ENCODE measurements around the gene C4BPB. TPM values are rescaled to one million over a fixed set of nuclear protein-coding genes. Genes with fewer than 3 reads are reported as not detected.

C4BPB gene
- total RNA-seq, 2 donors from 2014 or later = not detected

DNA sequence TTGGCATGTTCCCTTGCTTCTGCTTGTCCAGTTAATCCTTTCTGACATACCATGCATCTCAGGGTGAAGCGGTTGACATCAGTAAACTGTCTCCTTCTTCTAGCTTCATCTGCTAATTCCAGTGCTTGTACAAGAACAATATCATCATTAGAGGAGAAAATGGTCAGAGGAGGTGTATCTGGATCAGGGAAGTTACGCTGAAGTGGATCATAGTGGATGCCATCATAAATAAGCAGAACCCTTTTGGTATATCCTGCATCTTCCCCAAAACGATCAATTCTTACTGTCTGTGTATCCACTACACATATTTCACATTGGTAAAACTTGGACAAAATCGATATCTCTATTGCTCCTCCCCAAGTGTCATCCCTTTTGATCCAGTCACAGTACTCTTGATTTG is 39.6 kb upstream of the C4BPB start:
- Mint-ChIP-seq H3K9me3 (no peaks in the 10 kb centered on the region), H3K27ac (no peak overlapping the region), H3K4me1 (peaks cover 29% of the 10 kb centered on the region), H3K36me3 (ENCODE audit: low read depth) (peaks cover 10% of the 10 kb centered on the region), H3K4me3 (peak overlapping the region; percentile 99), H3K27me3 (ENCODE audit: insufficient read depth) (peaks cover 2% of the 10 kb centered on the region)
- H3K9ac ChIP-seq (ENCODE audit: extremely low read depth, low read length, poor library complexity, severe bottlenecking) = no peak overlapping the region
- H3K9me3 ChIP-seq (ENCODE audit: control insufficient read depth, low read length) = no peaks in the 10 kb centered on the region
- no peak for TF ChIP-seq CTCF (conservative IDR thresholded peaks at IDR 0.05)
- peak overlapping the region; percentile 97 for H3K4me3 ChIP-seq (ENCODE audit: low read length)
- peaks cover 6% of the 10 kb centered on the region for H3K4me1 ChIP-seq (ENCODE audit: control insufficient read depth, insufficient read depth, low read length)
- no peak overlapping the region for H3K27ac ChIP-seq (ENCODE audit: low read depth, low read length)
- WGBS, 2 experiments (ENCODE audit: insufficient coverage in 1 of 2, insufficient read length in 1 of 2) = 92 to 96% methylated on average over 3 to 4 of the region's 4 CpGs
- no peaks in the 10 kb centered on the region for H3K27me3 ChIP-seq (ENCODE audit: control insufficient read depth, insufficient read depth, low read length, poor library complexity, severe bottlenecking)
- H3K36me3 ChIP-seq (ENCODE audit: control insufficient read depth, insufficient read depth, low read length) = peaks cover 47% of the 10 kb centered on the region
- DNase-seq = no peak

- Mint-ChIP-seq H3K4me3 (peak overlapping the region; percentile 99), H3K27me3 (ENCODE audit: insufficient read depth) (peaks cover 2% of the 10 kb centered on the region), H3K27ac (no peak overlapping the region), H3K36me3 (ENCODE audit: low read depth) (peaks cover 10% of the 10 kb centered on the region), H3K4me1 (peaks cover 29% of the 10 kb centered on the region), H3K9me3 (no peaks in the 10 kb centered on the region)
- peak overlapping the region; percentile 97 for H3K4me3 ChIP-seq (ENCODE audit: low read length)
- no peak for TF ChIP-seq CTCF (conservative IDR thresholded peaks at IDR 0.05)
- H3K36me3 ChIP-seq (ENCODE audit: control insufficient read depth, insufficient read depth, low read length) = peaks cover 47% of the 10 kb centered on the region
- DNase-seq = no peak
- no peak overlapping the region for H3K27ac ChIP-seq (ENCODE audit: low read depth, low read length)
- no peaks in the 10 kb centered on the region for H3K27me3 ChIP-seq (ENCODE audit: control insufficient read depth, insufficient read depth, low read length, poor library complexity, severe bottlenecking)
- H3K9ac ChIP-seq (ENCODE audit: extremely low read depth, low read length, poor library complexity, severe bottlenecking) = peak overlapping the region; percentile 94
- peaks cover 6% of the 10 kb centered on the region for H3K4me1 ChIP-seq (ENCODE audit: control insufficient read depth, insufficient read depth, low read length)
- 68 to 77% methylated on average over 8 of the region's 8 CpGs for WGBS, 2 experiments (ENCODE audit: insufficient coverage in 1 of 2, insufficient read length in 1 of 2)
- no peaks in the 10 kb centered on the region for H3K9me3 ChIP-seq (ENCODE audit: control insufficient read depth, low read length)
Measured at GRCh38 chr1:207049514-207049913, 39.1 kb upstream of the C4BPB start.

- peak overlapping the region; percentile 99 for H3K27ac Mint-ChIP-seq
- 0% methylated on average over 5 to 6 of the region's 6 CpGs for WGBS, 2 experiments (ENCODE audit: insufficient coverage in 1 of 2, insufficient read length in 1 of 2)
- peaks cover 26% of the 10 kb centered on the region for H3K4me1 Mint-ChIP-seq
- Histone ChIP-seq H3K9me3 (ENCODE audit: control insufficient read depth, low read length) (no peaks in the 10 kb centered on the region), H3K9ac (ENCODE audit: extremely low read depth, low read length, poor library complexity, severe bottlenecking) (peak overlapping the region; percentile 94), H3K36me3 (ENCODE audit: control insufficient read depth, insufficient read depth, low read length) (peaks cover 45% of the 10 kb centered on the region), H3K4me3 (ENCODE audit: low read length) (peak overlapping the region; percentile 97), H3K4me1 (ENCODE audit: control insufficient read depth, insufficient read depth, low read length) (peaks cover 6% of the 10 kb centered on the region), H3K27ac (ENCODE audit: low read depth, low read length) (peak overlapping the region; percentile 87), H3K27me3 (ENCODE audit: control insufficient read depth, insufficient read depth, low read length, poor library complexity, severe bottlenecking) (no peaks in the 10 kb centered on the region)
- peak overlapping the region; percentile 99 for H3K4me3 Mint-ChIP-seq
- no peaks in the 10 kb centered on the region for H3K9me3 Mint-ChIP-seq
- TF ChIP-seq CTCF (conservative IDR thresholded peaks at IDR 0.05) = peak; percentile 90
- no peak for DNase-seq
- peaks cover 10% of the 10 kb centered on the region for H3K36me3 Mint-ChIP-seq (ENCODE audit: low read depth)
- H3K27me3 Mint-ChIP-seq (ENCODE audit: insufficient read depth) = peaks cover 2% of the 10 kb centered on the region
Measured at GRCh38 chr1:207049974-207050391, 38.7 kb upstream of the C4BPB start.

Measured in endodermal cell (in vitro differentiated cells).